A549 treated with CORT108297 at 1 μM for 4 hours (cell line): Measurements from ENCODE around the gene TMX2. TPM values are rescaled to one million over a fixed set of nuclear protein-coding genes. Genes with fewer than 3 reads are reported as not detected.

Experiments used
- total RNA-seq: library from RNA; stranded (reverse); fragments of 200-300 nt; extraction: Qiagen RNA extraction; gene quantifications from 5 replicates; pipeline ENCODE4 v1.2.3, GENCODE V29; 2022

The TMX2 gene, protein sequence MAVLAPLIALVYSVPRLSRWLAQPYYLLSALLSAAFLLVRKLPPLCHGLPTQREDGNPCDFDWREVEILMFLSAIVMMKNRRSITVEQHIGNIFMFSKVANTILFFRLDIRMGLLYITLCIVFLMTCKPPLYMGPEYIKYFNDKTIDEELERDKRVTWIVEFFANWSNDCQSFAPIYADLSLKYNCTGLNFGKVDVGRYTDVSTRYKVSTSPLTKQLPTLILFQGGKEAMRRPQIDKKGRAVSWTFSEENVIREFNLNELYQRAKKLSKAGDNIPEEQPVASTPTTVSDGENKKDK
- 145 to 167 TPM (median 157 TPM) in 5 replicates for total RNA-seq

GRCh38 chr11:57712256-57713150 lies at the start of gene TMX2:
TMX2 (plus strand) TSS chr11:57712593; CDS start chr11:57712619, 26 bp downstream.

DNA sequence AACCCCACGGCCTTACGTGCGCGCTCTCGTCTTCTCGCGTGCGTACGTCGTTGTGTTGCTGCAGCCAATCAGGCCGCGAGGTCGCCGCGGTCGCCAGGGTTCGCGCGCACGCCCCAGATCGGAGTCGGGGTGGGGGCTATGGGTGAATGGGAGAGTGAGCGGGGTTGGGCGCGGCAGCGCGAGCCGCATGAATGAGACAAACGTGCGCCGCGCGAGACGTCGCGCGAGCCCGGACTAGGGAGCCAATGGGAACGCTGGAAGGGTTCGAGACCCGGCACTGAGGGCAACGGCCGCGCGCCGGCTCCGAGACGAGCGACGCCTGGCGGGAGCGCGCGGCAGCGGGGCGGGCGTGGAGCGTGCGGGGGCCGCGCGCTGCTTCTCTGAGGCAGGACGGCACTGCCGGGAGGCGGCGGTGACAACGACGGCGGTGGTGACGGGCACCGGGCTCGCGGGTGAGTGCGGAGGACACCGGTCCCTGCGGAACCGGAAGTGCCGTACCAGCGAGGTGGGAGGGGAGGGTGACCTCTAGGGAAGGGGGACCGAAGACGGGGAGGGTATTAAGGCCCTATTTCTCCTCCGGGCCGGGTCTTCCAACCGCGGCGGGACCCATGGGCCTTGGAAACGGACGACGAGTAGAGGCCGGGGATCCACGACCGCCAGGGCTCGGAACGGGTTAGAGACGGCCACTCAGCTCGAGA lies 44.5 kb upstream of the TMX2 start, which contains the start of gene ZDHHC5:
TSS of gene ZDHHC5 (plus strand) at position 379 of the 698 bp plus-strand sequence. CDS start 4,977 bp downstream, outside the sequence.

DNA sequence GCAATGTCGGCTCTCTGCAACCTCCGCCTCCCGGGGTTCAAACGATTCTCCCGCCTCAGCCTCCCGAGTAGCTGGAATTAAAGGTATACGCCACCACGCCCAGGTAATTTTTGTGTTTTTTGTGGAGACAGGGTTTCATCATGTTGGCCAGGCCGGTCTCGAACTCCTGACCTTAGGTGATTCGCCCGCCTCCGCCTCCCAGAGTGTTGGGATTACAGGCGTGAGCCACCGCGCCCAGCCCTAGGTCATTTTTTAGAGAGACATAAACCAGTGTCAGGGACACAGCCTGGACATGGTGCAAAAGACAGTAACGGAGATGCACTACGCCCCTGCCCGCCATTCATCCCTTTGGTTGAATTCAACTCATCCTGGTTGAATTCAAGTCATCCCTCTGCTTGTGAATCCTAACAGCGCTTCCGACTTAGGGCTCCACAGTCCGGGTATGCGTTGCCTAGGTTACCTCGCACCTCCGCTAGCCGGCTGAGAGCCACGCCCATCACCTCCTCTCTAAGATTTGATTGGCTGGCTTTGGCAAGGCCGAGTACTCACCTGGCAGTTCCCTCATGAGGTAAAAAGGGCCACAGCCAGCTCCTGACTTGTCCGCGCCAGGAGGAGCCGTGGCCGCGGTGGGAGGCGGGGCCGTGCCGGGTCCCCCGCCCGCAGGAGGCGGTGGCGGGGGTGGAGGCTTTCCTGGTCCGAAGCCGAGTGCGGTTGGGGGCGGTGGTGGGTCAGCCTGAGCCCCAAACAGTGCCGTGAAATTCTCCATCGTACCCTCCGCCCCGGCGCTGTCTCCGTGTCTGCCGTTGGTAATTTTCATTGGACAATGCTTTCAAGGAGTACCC lies 758 bp upstream of the TMX2 start, which contains the start of gene MED19:
TSS of gene MED19 (minus strand) at position 802 of the 842 bp plus-strand sequence. CDS start at position 766, 36 bp downstream.

GRCh38 chr11:57741132-57742086 lies 29.0 kb downstream of the TMX2 start, which contains the start of gene SELENOH:
SELENOH (plus strand) TSS chr11:57741491; CDS start chr11:57741596, 105 bp downstream.

GRCh38 chr11:57751676-57752253 lies 39.4 kb downstream of the TMX2 start, which contains the start of gene BTBD18:
BTBD18 (minus strand) TSS chr11:57751819; CDS start chr11:57751188, 631 bp downstream.

GRCh38 chr11:57761301-57762234 lies 49.2 kb downstream of the TMX2 start, which contains the start of gene CTNND1:
CTNND1 (plus strand) TSS chr11:57761802; CDS start chr11:57791479, 29,677 bp downstream.

Other genes with a start within 250 kb of the TMX2 start
- 2.7 to 3.2 TPM (median 3.1 TPM) in 5 replicates for gene SLC43A1, start 196.9 kb upstream of the TMX2 start, total RNA-seq
- gene TIMM10, start 181.8 kb upstream of the TMX2 start, total RNA-seq: 161 to 178 TPM (median 168 TPM) in 5 replicates
- not detected in 5 replicates for gene SMTNL1, start 175.0 kb upstream of the TMX2 start, total RNA-seq
- gene UBE2L6, start 144.9 kb upstream of the TMX2 start, total RNA-seq: 31.0 to 34.0 TPM (median 32.4 TPM) in 5 replicates
- 0.38 to 0.85 TPM (median 0.66 TPM) in 5 replicates for gene SERPING1, start 114.9 kb upstream of the TMX2 start, total RNA-seq
- gene YPEL4, start 62.7 kb upstream of the TMX2 start, total RNA-seq: 0.22 to 0.47 TPM (median 0.27 TPM) in 5 replicates
- 27.6 to 32.6 TPM (median 29.4 TPM) in 5 replicates for gene CLP1, start 54.8 kb upstream of the TMX2 start, total RNA-seq
- 67.9 to 77.1 TPM (median 72.5 TPM) in 5 replicates for gene ZDHHC5, start 44.5 kb upstream of the TMX2 start, total RNA-seq
- gene MED19, start 378 bp upstream of the TMX2 start, total RNA-seq: 29.7 to 35.5 TPM (median 32.1 TPM) in 5 replicates
- gene SELENOH, start 28.9 kb downstream of the TMX2 start, total RNA-seq: 107 to 150 TPM (median 144 TPM) in 5 replicates
- gene BTBD18, start 39.2 kb downstream of the TMX2 start, total RNA-seq: not detected in 5 replicates
- 55.5 to 67.5 TPM (median 65.0 TPM) in 5 replicates for gene CTNND1, start 49.2 kb downstream of the TMX2 start, total RNA-seq